Measurements from ENCODE around the gene MANEA. TPM values are rescaled to one million over a fixed set of nuclear protein-coding genes. Genes with fewer than 3 reads are reported as not detected.

The MANEA gene
- total and polyA plus RNA-seq, 2 experiments from 2014 or later, result 4.7 to 15.3 TPM

- H3K4me3 ChIP-seq, result no peak overlapping the region
- H4K20me1 ChIP-seq (ENCODE audit: insufficient read depth, poor library complexity, severe bottlenecking), result no peaks in the 10 kb centered on the region
- no peak for DNase-seq (ENCODE audit: low spot score)
- TF ChIP-seq CTCF (IDR thresholded peaks at IDR 0.05; ENCODE audit: poor library complexity) (no peak), EZH2phosphoT487 (IDR thresholded peaks at IDR 0.05; ENCODE audit: low read depth, severe bottlenecking, unreplicated experiment) (no peak), EZH2 (IDR thresholded peaks at IDR 0.05; ENCODE audit: borderline replicate concordance) (no peak)
- no peaks in the 10 kb centered on the region for H3K4me1 ChIP-seq (ENCODE audit: insufficient read depth)
- H3K9me2 ChIP-seq (replicated peaks; ENCODE audit: insufficient read depth), result no peaks in the 10 kb centered on the region
- H3K4me2 ChIP-seq, result no peak overlapping the region
- no peak overlapping the region for H3K27ac ChIP-seq
- no peaks in the 10 kb centered on the region for H3K36me3 ChIP-seq (replicated peaks; ENCODE audit: insufficient read depth, low read depth)
- H3K79me2 ChIP-seq, result peaks cover 25% of the 10 kb centered on the region
- 94% methylated on average over 2 of the region's 2 CpGs for WGBS (ENCODE audit: low lambda C conversion rate, missing lambda C conversion rate)
- no peak overlapping the region for H2AFZ ChIP-seq
- no peaks in the 10 kb centered on the region for H3K27me3 ChIP-seq
- H3K9me3 ChIP-seq (ENCODE audit: low read depth), result no peaks in the 10 kb centered on the region
Measured at GRCh38 chr6:95572098-95572497, 5.2 kb upstream of the MANEA start.

GRCh38 chr6:95574811-95575210, 2.5 kb upstream of the MANEA start:
- H2AFZ ChIP-seq, result no peak overlapping the region
- H3K36me3 ChIP-seq (replicated peaks; ENCODE audit: insufficient read depth, low read depth), result no peaks in the 10 kb centered on the region
- H3K4me2 ChIP-seq, result peak overlapping the region; percentile 81
- H3K27me3 ChIP-seq, result no peaks in the 10 kb centered on the region
- peaks cover 38% of the 10 kb centered on the region for H3K79me2 ChIP-seq
- no peak overlapping the region for H3K27ac ChIP-seq
- H3K4me1 ChIP-seq (ENCODE audit: insufficient read depth), result no peaks in the 10 kb centered on the region
- TF ChIP-seq EZH2 (IDR thresholded peaks at IDR 0.05; ENCODE audit: borderline replicate concordance), result no peak
- TF ChIP-seq EZH2phosphoT487 (IDR thresholded peaks at IDR 0.05; ENCODE audit: low read depth, severe bottlenecking, unreplicated experiment), result no peak
- TF ChIP-seq CTCF (IDR thresholded peaks at IDR 0.05; ENCODE audit: poor library complexity), result no peak
- DNase-seq (ENCODE audit: low spot score), result peak; percentile 6
- H3K9me2 ChIP-seq (replicated peaks; ENCODE audit: insufficient read depth), result no peaks in the 10 kb centered on the region
- peak overlapping the region; percentile 1 for H3K4me3 ChIP-seq
- no peaks in the 10 kb centered on the region for H4K20me1 ChIP-seq (ENCODE audit: insufficient read depth, poor library complexity, severe bottlenecking)
- no peaks in the 10 kb centered on the region for H3K9me3 ChIP-seq (ENCODE audit: low read depth)

- Histone ChIP-seq H3K9me2 (replicated peaks; ENCODE audit: insufficient read depth) (no peaks in the 10 kb centered on the region), H3K4me3 (peak overlapping the region; percentile 68), H3K9me3 (ENCODE audit: low read depth) (no peaks in the 10 kb centered on the region), H2AFZ (peak overlapping the region; percentile 99), H3K79me2 (peaks cover 38% of the 10 kb centered on the region), H3K4me2 (peak overlapping the region; percentile 81), H4K20me1 (ENCODE audit: insufficient read depth, poor library complexity, severe bottlenecking) (no peaks in the 10 kb centered on the region), H3K4me1 (ENCODE audit: insufficient read depth) (no peaks in the 10 kb centered on the region), H3K27ac (peak overlapping the region; percentile 97), H3K36me3 (replicated peaks; ENCODE audit: insufficient read depth, low read depth) (no peaks in the 10 kb centered on the region), H3K27me3 (no peaks in the 10 kb centered on the region)
- WGBS (ENCODE audit: low lambda C conversion rate, missing lambda C conversion rate), result 12% methylated on average over 5 of the region's 5 CpGs
- no peak for DNase-seq (ENCODE audit: low spot score)
- TF ChIP-seq EZH2phosphoT487 (IDR thresholded peaks at IDR 0.05; ENCODE audit: low read depth, severe bottlenecking, unreplicated experiment) (no peak), EZH2 (IDR thresholded peaks at IDR 0.05; ENCODE audit: borderline replicate concordance) (no peak), CTCF (IDR thresholded peaks at IDR 0.05; ENCODE audit: poor library complexity) (no peak)
Measured at GRCh38 chr6:95576218-95576997, 927 bp upstream of the MANEA start.

All from hepatocyte (in vitro differentiated cells).